Measurements from ENCODE around the gene PPP1R18. TPM values are rescaled to one million over a fixed set of nuclear protein-coding genes. Genes with fewer than 3 reads are reported as not detected.

PPP1R18 gene
- total RNA-seq, 2 donors from 2014 or later: 12.2 to 21.9 TPM

- DNase-seq (ENCODE audit: low spot score): no peak
- H3K36me3 ChIP-seq: peaks cover 0 to 4% of the 10 kb centered on the region in 2 donors
Measured at GRCh38 chr6:30711758-30712380, 25.4 kb upstream of the PPP1R18 start.

GRCh38 chr6:30709101-30709868 lies 22.8 kb upstream of the PPP1R18 start:
- intact Hi-C loops (cut with DNase I): no loop called here
- peaks cover 0 to 4% of the 10 kb centered on the region in 2 donors for H3K36me3 ChIP-seq
- 97% methylated on average over 2 of the region's 2 CpGs for WGBS

More at GRCh38 chr6:30711758-30712380, 25.4 kb upstream of the PPP1R18 start:
- no peak for TF ChIP-seq POLR2A (IDR thresholded peaks at IDR 0.05)
- TF ChIP-seq CTCF (IDR thresholded peaks at IDR 0.05): no peak
- TF ChIP-seq POLR2AphosphoS5 (IDR thresholded peaks at IDR 0.05): no peak
- no peaks in the 10 kb centered on the region for H3K27me3 ChIP-seq (replicated peaks; ENCODE audit: insufficient read depth)
- intact Hi-C loops (cut with DNase I): no loop called here
- no peak overlapping the region for H3K4me3 ChIP-seq
- H3K27ac ChIP-seq: no peak overlapping the region
- 100% methylated on average over 1 of the region's 1 CpG for WGBS
- no peaks in the 10 kb centered on the region for H3K9me3 ChIP-seq
- peaks cover 3% of the 10 kb centered on the region for H3K4me1 ChIP-seq (replicated peaks)

GRCh38 chr6:30707281-30707850 lies 20.9 kb upstream of the PPP1R18 start:
- Histone ChIP-seq H3K9me3 (no peaks in the 10 kb centered on the region), H3K4me1 (replicated peaks) (no peaks in the 10 kb centered on the region), H3K27ac (no peak overlapping the region), H3K36me3 (no peaks in the 10 kb centered on the region), H3K4me3 (no peak overlapping the region), H3K27me3 (replicated peaks; ENCODE audit: insufficient read depth) (no peaks in the 10 kb centered on the region)
- intact Hi-C loops (cut with DNase I): no loop called here
- DNase-seq (ENCODE audit: low spot score): no peak
- 54% methylated on average over 6 of the region's 6 CpGs for WGBS
- TF ChIP-seq POLR2A (IDR thresholded peaks at IDR 0.05) (no peak), CTCF (IDR thresholded peaks at IDR 0.05) (no peak), POLR2AphosphoS5 (IDR thresholded peaks at IDR 0.05) (no peak)

More at GRCh38 chr6:30709101-30709868, 22.8 kb upstream of the PPP1R18 start:
- no peak overlapping the region for H3K27ac ChIP-seq
- H3K27me3 ChIP-seq (replicated peaks; ENCODE audit: insufficient read depth): no peaks in the 10 kb centered on the region
- H3K4me1 ChIP-seq (replicated peaks): no peaks in the 10 kb centered on the region
- TF ChIP-seq CTCF (IDR thresholded peaks at IDR 0.05): no peak
- no peak for TF ChIP-seq POLR2A (IDR thresholded peaks at IDR 0.05)
- TF ChIP-seq POLR2AphosphoS5 (IDR thresholded peaks at IDR 0.05): no peak
- no peak for DNase-seq (ENCODE audit: low spot score)
- H3K4me3 ChIP-seq: no peak overlapping the region
- H3K9me3 ChIP-seq: no peaks in the 10 kb centered on the region

- TF ChIP-seq CTCF (IDR thresholded peaks at IDR 0.05) (no peak), POLR2AphosphoS5 (IDR thresholded peaks at IDR 0.05) (no peak), POLR2A (IDR thresholded peaks at IDR 0.05) (no peak)
- Histone ChIP-seq H3K36me3 (no peaks in the 10 kb centered on the region), H3K27me3 (replicated peaks; ENCODE audit: insufficient read depth) (no peaks in the 10 kb centered on the region), H3K4me1 (replicated peaks) (no peaks in the 10 kb centered on the region), H3K9me3 (no peaks in the 10 kb centered on the region), H3K4me3 (no peak overlapping the region), H3K27ac (no peak overlapping the region)
- DNase-seq (ENCODE audit: low spot score): no peak
- intact Hi-C loops (cut with DNase I): no loop called here
- 95% methylated on average over 4 of the region's 4 CpGs for whole genome bisulfite sequencing
Measured at GRCh38 chr6:30705620-30706019, 19.2 kb upstream of the PPP1R18 start.
